HepG2 (cell line): Measurements from ENCODE around the gene AFDN. TPM values are rescaled to one million over a fixed set of nuclear protein-coding genes. Genes with fewer than 3 reads are reported as not detected.
A peak's percentile ranks its signal among the peaks of the same experiment; 100 is the strongest.

ENCODE experiments used
- ATAC-seq: fragments of 200-7000 bp; cut with Tn5 transposase; 3 replicates; pipeline ENCODE4 v1.9.1; 2020; ENCODE audit warnings: mild to moderate bottlenecking, moderate library complexity
- BruUV-seq: library from RNA; stranded (reverse); fragments of 400-500 nt; replicated peaks from 2 replicates; lab custom pipeline; 2021; lab: Mats Ljungman, UMichigan
- CTCF ChIA-PET: fragments of 300-600 bp; formaldehyde crosslinking; extraction: SDS; loops from one replicate; lab custom pipeline; 2021; ENCODE audit warnings: low total read pairs, inconsistent platforms, low intra/inter-chr PET ratio; lab: Yijun Ruan, JAX
- POLR2A ChIA-PET: fragments of 350-600 bp; sonication (Branson Sonifier 250); formaldehyde crosslinking; loops from one replicate; lab custom pipeline; 2020; ENCODE audit warnings: antibody characterized with exemption, inconsistent platforms; lab: Yijun Ruan, JAX
- DNase-seq: peaks from one replicate; pipeline ENCODE4 v3.0.0-alpha.2; 2015; ENCODE audit warnings: low spot score
- FAIRE-seq: peaks from 3 replicates; lab custom pipeline; 2011; peaks lifted over from hg19 to GRCh38; lab: Jason Lieb, UNC
- H2AFZ ChIP-seq: one replicate; pipeline ENCODE4 v1.6.1; 2011; ENCODE audit warnings: low read length, inconsistent platforms
- H3K27ac ChIP-seq: fragments of 300-600 bp; 3 replicates; pipeline ENCODE4 v1.8.0; 2011; ENCODE audit warnings: mixed run types, mild to moderate bottlenecking, mixed read lengths, low read length, inconsistent platforms; ENCODE audit not compliant: insufficient read depth; ENCODE audit errors: extremely low read length
- H3K27me3 ChIP-seq, 2 experiments: fragments of 200-600 bp in 1 of 2; 2 replicates in 1 of 2; 3 replicates in 1 of 2; pipeline versions ENCODE4 v1.6.0 to v1.8.0; 2011; ENCODE audit warnings: low read length in 2 of 2, mild to moderate bottlenecking in 2 of 2, moderate library complexity in 2 of 2, inconsistent platforms in 1 of 2; ENCODE audit not compliant: insufficient read depth in 2 of 2, control insufficient read depth in 1 of 2
- H3K36me3 ChIP-seq, 2 experiments: fragments of 200-600 bp in 1 of 2; replicated peaks in 1 of 2; 2 replicates in 1 of 2; 3 replicates in 1 of 2; pipeline versions ENCODE4 v1.5.1 to v1.8.0; 2011; ENCODE audit warnings: low read length in 2 of 2, inconsistent platforms in 1 of 2; ENCODE audit not compliant: insufficient read depth in 2 of 2, control insufficient read depth in 1 of 2
- H3K4me1 ChIP-seq: 2 replicates; pipeline ENCODE4 v1.5.1; 2012; ENCODE audit warnings: low read length, inconsistent platforms; ENCODE audit not compliant: insufficient read depth
- H3K4me2 ChIP-seq: 2 replicates; pipeline ENCODE4 v1.6.0; 2011; ENCODE audit warnings: low read depth, low read length, inconsistent platforms
- H3K4me3 ChIP-seq, 3 experiments: fragments of 200-600 bp in 1 of 3; sonication (generic), shearing (Covaris generic) in 1 of 3; replicated peaks in 1 of 3; 2 replicates each; pipeline ENCODE4 v1.5.1; 2011 to 2016; ENCODE audit warnings: low read length in 3 of 3, inconsistent platforms in 2 of 3, low read depth in 2 of 3, mild to moderate bottlenecking in 2 of 3, control low read depth in 1 of 3, mixed read lengths in 1 of 3; ENCODE audit not compliant: insufficient read depth in 1 of 3
- H3K79me2 ChIP-seq: one replicate; pipeline ENCODE4 v1.6.1; 2011; ENCODE audit warnings: low read length, inconsistent platforms; ENCODE audit not compliant: insufficient read depth
- H3K9ac ChIP-seq: 2 replicates; pipeline ENCODE4 v1.6.0; 2011; ENCODE audit warnings: mild to moderate bottlenecking, low read depth, low read length, inconsistent platforms; ENCODE audit not compliant: insufficient read depth
- H3K9me3 ChIP-seq: 2 replicates; pipeline ENCODE4 v1.5.1; 2012; ENCODE audit warnings: mild to moderate bottlenecking, low read length
- H4K20me1 ChIP-seq: 2 replicates; pipeline ENCODE4 v1.6.0; 2011; ENCODE audit warnings: inconsistent platforms, mild to moderate bottlenecking, low read length, moderate library complexity; ENCODE audit not compliant: insufficient read depth
- ARID2 ChIP-seq: sonication (generic); formaldehyde crosslinking; IDR thresholded peaks from 2 replicates; pipeline ENCODE4 v1.8.1; 2022; ENCODE audit warnings: mild to moderate bottlenecking, missing genetic modification reagents, borderline replicate concordance
- THYN1 ChIP-seq: sonication (generic); formaldehyde crosslinking; IDR thresholded peaks from 2 replicates; pipeline ENCODE4 v1.8.1; 2023; ENCODE audit warnings: low read depth, mild to moderate bottlenecking, moderate library complexity, missing genetic modification reagents, borderline replicate concordance
- ZNF12 ChIP-seq: sonication (generic); formaldehyde crosslinking; IDR thresholded peaks from 2 replicates; pipeline ENCODE4 v1.5.0; 2020; ENCODE audit warnings: missing genetic modification reagents
- ZNF136 ChIP-seq: sonication (generic); formaldehyde crosslinking; IDR thresholded peaks from 2 replicates; pipeline ENCODE4 v1.8.1; 2022; ENCODE audit warnings: low read depth, mild to moderate bottlenecking, moderate library complexity, missing genetic modification reagents
- ZNF616 ChIP-seq: sonication (generic); formaldehyde crosslinking; IDR thresholded peaks from 2 replicates; pipeline ENCODE4 v1.5.0; 2020; ENCODE audit warnings: low read depth, mild to moderate bottlenecking, missing genetic modification reagents
- ZNF773 ChIP-seq: sonication (generic); formaldehyde crosslinking; IDR thresholded peaks from 2 replicates; pipeline ENCODE4 v1.4.0; 2020; ENCODE audit warnings: missing genetic modification reagents, borderline replicate concordance
- WGBS: methylation state at CpG from one replicate; pipeline ENCODE4 v1.1.6; 2017; ENCODE audit warnings: low lambda C conversion rate; 5-methylcytosine and 5-hydroxymethylcytosine counted together
- in situ Hi-C: cut with HindIII; loops from 2 replicates; pipeline ENCODE4 v1.10.0; 2017; ENCODE audit warnings: low pct_unique_long_range_greater_than_20kb; ENCODE audit not compliant: extremely low pct_ligation_motif_present
- intact Hi-C: fragments of 100-400 bp; cut with micrococcal nuclease; formaldehyde crosslinking; loops from one replicate; pipeline ENCODE4 v1.10.0; 2022; ENCODE audit not compliant: unreplicated experiment
- polyA plus RNA-seq, 8 experiments: library from polyadenylated mRNA; depleted of rRNA in 3 of 8; stranded (reverse) in 7 of 8; unstranded in 1 of 8; fragments of >200 nt; fragmentation: Illumina TruSeq in 4 of 8; extraction: Trizol in 4 of 8; gene quantifications; 2 replicates each; pipeline versions ENCODE4 v1.2.1 to v1.2.3, GENCODE V29; 2011 to 2016; ENCODE audit warnings: low read depth in 4 of 8, missing spikeins in 1 of 8, mixed read lengths in 1 of 8; ENCODE audit not compliant: insufficient read depth in 1 of 8
- total RNA-seq, 5 experiments: library from RNA; depleted of rRNA; stranded (reverse); fragments of >200 nt; fragmentation: Illumina TruSeq; extraction: Trizol; gene quantifications; 2 replicates each; pipeline ENCODE4 v1.2.3, GENCODE V29; 2016; ENCODE audit warnings: low read depth in 1 of 5

AFDN gene
- total and polyA plus RNA-seq, 2 of the 13 experiments (the other 11 are each of a cell fraction or from before 2014, with no cell fraction given), result 136 to 151 TPM

DNA sequence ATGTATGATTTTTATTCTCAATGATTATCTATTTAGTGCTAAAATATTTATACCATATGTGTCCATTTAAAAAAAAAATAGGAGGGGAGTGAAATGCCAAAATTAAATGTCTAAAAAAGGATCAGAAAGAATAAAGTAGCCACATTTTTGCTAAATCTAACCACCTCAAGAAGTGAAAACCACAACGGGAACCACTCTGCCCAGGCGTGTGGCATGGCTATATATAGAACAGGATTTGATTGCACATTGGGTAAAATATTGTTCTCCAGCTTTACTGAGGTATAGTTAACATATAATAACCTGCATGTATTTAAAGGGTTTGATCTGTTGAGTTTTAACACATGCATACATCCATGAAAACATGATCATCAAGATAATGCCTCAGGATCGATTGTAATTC is 19.0 kb upstream of the AFDN start:
- no TSS peak for BruUV-seq
- Histone ChIP-seq H2AFZ (no peak overlapping the region), H3K9me3 (no peaks in the 10 kb centered on the region), H3K4me1 (peaks cover 60% of the 10 kb centered on the region), H3K27ac (no peak overlapping the region), H3K4me3 (no peak overlapping the region), H3K9ac (no peak overlapping the region), H4K20me1 (no peaks in the 10 kb centered on the region), H3K27me3 (no peaks in the 10 kb centered on the region), H3K4me2 (no peak overlapping the region), H3K36me3 (no peaks in the 10 kb centered on the region), H3K79me2 (no peaks in the 10 kb centered on the region)
- 96% methylated on average over 3 of the region's 3 CpGs for WGBS
- intact Hi-C loops (no loop called here), in situ Hi-C loops (no loop called here)
- no peak for ATAC-seq
- CTCF ChIA-PET, result no interaction called here
- TF ChIP-seq ZNF616 (CRISPR knock-in tag) (no peak), ZNF136 (no peak)
- no peak for DNase-seq
- FAIRE-seq, result no peak
- POLR2A ChIA-PET, result no interaction called here

DNA sequence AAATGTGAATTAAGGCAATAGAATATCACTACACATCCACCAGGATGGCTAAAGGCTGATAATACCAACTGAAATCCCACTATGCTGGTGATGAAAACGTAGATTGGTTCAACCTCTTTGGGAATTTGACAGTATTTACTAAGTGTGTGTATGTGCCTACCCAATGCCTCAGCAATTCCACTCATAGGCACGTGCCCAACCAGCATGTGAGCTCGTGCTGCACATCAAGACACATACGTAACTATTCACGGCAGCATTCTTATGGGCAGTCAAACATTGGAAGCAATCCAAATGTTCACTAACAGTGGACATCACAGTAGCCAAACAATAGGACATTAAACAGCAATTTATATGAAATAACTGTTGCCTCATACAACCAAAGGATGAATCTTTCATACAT is 15.7 kb upstream of the AFDN start:
- intact Hi-C loops, result no loop called here
- DNase-seq, result no peak
- H3K4me2 ChIP-seq, result no peak overlapping the region
- H3K9ac ChIP-seq, result no peak overlapping the region
- no peak overlapping the region for H2AFZ ChIP-seq
- no peaks in the 10 kb centered on the region for H4K20me1 ChIP-seq
- ATAC-seq, result no peak
- no peaks in the 10 kb centered on the region for H3K79me2 ChIP-seq
- no peak for FAIRE-seq
- TF ChIP-seq ZNF12 (peak; percentile 54; the same call in 1 of the 2 replicates), ARID2 (CRISPR knock-in tag) (peak; percentile 61; the same call in 1 of the 2 replicates), THYN1 (CRISPR knock-in tag) (0 out of 2 replicates have a peak, but pooled peaks have one; percentile 22), ZNF773 (CRISPR knock-in tag) (no peak)
- H3K4me3 ChIP-seq, result no peak overlapping the region
- H3K27ac ChIP-seq, result no peak overlapping the region
- ChIA-PET CTCF (no interaction called here), POLR2A (no interaction called here)
- no peaks in the 10 kb centered on the region for H3K27me3 ChIP-seq
- H3K4me1 ChIP-seq, result peaks cover 38% of the 10 kb centered on the region
- no TSS peak for BruUV-seq
- in situ Hi-C loops, result no loop called here
- no peaks in the 10 kb centered on the region for H3K9me3 ChIP-seq
- WGBS, result 69% methylated on average over 5 of the region's 5 CpGs
- no peaks in the 10 kb centered on the region for H3K36me3 ChIP-seq
